DND-41 (cell line): ENCODE results near the gene ARHGAP28.

Experiments used
- EZH2 ChIP-seq: IDR thresholded peaks from 3 replicates; pipeline ENCODE4 v1.6.1; 2012; ENCODE audit warnings: borderline replicate concordance, low read depth, mild to moderate bottlenecking, moderate library complexity, low read length, inconsistent platforms; ENCODE audit not compliant: severe bottlenecking
- TF ChIP-seq, protein P1 (sequence below): IDR thresholded peaks from 2 replicates; pipeline ENCODE4 v1.5.1; 2012; ENCODE audit warnings: borderline replicate concordance, low read length, moderate library complexity, mild to moderate bottlenecking; ENCODE audit not compliant: poor library complexity, severe bottlenecking; ENCODE audit errors: extremely low read depth

DNA sequence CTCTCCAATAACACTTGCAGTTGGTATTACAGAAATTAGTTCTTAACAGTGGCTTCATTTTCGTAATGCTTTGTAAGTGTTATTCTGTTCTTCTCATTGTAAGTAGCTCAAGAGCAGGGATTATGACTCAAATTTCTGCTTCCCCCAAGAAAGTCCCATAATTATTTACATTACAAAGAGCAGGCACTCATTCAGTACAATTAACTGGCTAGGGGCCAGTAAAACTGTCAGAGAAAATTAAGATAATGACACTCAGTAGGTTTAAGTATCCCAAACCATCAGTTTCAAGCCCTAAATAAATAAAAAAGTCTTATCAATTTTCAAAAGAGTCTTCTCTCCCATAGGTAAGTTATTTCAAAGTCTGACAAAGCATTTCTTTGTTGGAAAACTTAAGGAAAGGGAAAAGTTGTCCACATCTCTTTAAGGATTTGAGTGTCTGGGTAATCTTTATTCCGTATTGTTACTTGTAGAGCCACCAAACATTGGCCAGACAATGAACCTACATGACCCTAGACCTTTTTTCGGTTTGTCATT, 137.1 kb downstream of the ARHGAP28 start:
- TF ChIP-seq, protein P1, sequence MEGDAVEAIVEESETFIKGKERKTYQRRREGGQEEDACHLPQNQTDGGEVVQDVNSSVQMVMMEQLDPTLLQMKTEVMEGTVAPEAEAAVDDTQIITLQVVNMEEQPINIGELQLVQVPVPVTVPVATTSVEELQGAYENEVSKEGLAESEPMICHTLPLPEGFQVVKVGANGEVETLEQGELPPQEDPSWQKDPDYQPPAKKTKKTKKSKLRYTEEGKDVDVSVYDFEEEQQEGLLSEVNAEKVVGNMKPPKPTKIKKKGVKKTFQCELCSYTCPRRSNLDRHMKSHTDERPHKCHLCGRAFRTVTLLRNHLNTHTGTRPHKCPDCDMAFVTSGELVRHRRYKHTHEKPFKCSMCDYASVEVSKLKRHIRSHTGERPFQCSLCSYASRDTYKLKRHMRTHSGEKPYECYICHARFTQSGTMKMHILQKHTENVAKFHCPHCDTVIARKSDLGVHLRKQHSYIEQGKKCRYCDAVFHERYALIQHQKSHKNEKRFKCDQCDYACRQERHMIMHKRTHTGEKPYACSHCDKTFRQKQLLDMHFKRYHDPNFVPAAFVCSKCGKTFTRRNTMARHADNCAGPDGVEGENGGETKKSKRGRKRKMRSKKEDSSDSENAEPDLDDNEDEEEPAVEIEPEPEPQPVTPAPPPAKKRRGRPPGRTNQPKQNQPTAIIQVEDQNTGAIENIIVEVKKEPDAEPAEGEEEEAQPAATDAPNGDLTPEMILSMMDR = no peak
- TF ChIP-seq EZH2 = no peak
